Left forelimb (tissue), 1 donor: ENCODE measurements around the gene ATP4B.

Experiments
- DNase-seq: peaks from one replicate; pipeline ENCODE4 v3.0.0-alpha.2; 2018; ENCODE audit warnings: low spot score

Gene ATP4B

DNA sequence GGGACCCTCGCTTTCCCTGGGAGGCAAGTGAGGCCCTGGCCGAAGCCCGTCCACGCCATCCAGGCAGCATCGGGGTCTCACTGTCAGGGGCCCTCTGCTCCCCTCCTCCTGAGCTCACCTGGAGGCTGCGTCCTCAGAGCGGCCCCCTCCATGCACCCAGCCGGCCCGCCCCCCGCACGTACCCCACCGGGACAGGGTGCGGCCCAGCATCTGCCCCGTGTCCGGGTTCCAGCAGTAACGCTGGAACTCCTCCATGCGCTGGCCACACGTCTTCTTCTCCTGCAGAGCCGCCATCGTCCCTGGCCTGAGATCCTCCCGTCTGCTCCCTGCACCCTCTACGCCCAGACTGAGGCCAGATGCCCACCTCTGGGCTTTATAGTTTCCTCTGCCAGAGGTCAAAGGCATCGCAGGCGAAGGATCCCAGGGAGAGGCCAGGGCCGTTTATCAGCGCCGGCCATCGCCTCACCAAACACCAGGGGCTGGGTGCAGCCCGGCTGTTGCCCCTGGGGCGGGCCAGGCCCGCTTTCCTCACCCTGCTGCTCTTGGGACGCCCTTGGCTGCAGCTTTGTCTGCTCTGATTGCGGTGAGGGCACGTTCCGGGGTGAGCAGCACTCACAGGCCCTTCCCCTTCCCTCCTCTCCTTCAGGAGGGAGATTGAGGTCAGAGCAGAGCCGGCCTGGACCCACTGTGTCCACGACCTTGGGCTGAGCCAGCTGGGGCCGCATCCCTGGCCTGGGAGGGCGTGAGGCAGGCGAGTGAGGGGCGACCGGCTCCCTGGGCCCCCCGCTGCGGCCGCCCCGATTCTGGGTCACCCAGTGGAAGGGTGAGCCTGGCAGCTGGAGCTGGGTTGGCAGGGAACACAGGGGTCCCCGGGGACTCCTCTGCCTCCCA is at the start of gene ATP4B:
Gene ATP4B (minus strand): TSS at position 348 of the 891 bp plus-strand sequence. CDS start 54 bp downstream, at position 294.
- DNase-seq, result peak; percentile 33

DNA sequence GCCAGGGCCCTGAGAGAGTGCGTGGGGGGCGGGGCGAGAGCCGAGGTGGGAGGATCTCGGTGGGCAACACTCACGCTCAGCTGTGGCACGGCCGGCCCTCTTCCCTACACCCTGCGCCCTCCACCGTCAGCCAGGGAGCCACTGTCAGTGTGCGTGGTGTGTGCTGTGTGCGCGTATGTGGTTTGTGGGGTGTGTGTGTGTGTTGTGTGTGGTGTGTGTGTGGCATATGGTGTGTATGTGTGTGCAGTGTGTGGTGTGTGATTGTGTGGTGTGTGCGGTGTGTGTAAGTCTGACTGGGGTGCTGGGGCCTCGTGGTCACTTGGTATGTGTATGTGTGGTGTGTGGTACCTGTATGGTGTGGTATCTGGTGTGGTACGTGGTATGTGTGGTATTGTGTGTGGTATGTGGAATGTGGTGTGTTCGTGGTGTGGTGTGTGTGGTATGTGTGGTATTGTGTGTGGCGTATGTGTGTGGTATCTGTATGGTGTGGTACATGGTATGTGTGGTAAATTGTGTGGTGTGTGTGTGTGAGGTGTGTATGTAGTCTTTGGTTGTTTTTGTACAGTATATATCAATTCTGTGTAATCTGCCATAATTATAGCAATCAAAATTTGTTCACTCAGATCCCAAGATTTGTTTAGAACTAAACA is 14.1 kb upstream of the ATP4B start:
- peak; percentile 53 for DNase-seq

DNA sequence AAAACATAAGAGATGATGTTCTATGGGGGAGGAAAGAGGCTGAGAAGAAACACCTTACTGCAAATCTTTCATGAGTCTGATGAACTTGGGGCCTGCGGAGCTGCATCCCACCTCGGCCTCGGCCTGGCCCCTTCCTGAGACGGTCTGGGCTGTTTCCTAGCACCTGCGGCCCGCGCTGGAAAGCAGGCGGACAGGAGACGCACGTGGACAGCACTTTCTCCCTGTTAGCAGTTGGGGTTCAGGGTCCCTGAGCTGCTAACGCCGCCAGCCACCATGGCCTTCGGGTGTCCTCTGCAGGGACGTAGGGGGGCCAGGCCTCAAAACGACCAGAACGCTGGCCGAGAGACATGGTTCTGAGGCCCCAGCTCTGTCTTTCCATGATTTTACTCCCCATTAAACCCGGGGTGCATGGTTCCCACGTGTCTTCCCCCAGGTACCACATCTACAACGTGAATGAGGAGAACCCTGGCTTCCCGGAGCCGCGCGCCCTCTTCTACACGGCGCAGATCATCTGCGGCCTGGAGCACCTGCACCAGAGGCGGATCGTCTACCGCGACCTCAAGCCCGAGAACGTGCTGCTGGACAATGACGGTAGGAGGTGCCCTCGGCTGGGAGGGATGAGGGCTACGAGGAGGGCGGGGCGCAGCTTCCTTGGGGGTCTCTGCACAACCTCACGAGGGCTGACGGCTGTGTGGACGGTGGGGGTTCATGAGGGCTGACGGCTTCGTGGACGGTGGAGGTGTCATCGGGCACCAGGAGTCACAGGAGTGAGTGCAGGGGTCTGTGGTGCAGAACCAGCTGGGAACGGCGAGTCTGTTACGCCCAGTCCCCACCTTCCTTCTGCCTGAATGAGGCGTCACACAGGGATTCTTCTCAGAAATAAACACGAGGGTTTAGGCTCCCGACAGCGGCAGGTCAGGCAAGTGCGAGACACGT is 13.3 kb upstream of the ATP4B start:
- DNase-seq, result peak; percentile 58

DNA sequence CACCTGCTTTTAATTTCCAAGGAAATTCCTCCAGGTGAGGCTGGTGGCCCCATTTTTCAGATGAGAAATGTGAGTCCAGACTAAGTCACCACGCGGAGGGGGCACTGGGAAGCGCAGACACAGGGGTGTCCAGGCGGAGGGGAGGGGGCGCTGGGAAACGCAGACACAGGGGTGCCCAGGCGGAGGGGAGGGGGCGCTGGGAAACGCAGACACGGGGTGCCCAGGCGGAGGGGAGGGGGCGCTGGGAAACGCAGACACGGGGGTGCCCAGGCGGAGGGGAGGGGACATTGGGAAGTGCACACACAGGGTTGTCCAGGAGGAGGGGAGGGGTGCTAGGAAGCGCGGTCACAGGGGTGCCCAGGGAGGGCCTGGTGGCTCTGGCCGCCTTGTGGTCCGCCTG is 12.5 kb upstream of the ATP4B start:
- peak; percentile 36 for DNase-seq

DNA sequence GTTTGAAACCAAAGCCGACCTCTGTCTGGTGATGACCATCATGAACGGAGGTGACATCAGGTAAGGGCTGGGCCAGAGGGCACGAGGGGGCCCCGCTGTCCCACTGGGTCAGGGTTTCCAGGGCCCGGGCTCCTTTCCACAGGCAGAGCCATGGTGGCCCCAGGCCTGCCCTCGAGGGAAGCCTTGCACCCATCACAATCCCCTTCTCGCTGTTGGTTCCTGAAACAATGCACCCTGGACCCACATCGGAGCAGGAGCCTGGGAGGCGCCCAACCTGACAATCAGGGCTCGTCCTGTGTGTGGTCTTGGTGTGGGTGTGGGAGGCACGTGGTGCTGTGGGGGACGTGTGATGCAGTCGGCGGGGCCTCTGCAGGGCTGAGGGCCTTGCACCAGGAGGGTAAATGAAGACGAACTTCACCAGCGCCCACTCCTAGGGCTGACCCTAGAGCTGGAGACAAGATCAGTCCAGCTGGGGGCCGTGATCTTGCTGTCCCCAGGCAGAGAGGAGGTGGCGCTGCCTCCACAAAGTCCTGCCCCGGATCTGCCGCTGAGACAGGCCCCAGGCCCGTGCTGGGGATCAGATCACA is 11.8 kb upstream of the ATP4B start:
- peak; percentile 59 for DNase-seq

DNA sequence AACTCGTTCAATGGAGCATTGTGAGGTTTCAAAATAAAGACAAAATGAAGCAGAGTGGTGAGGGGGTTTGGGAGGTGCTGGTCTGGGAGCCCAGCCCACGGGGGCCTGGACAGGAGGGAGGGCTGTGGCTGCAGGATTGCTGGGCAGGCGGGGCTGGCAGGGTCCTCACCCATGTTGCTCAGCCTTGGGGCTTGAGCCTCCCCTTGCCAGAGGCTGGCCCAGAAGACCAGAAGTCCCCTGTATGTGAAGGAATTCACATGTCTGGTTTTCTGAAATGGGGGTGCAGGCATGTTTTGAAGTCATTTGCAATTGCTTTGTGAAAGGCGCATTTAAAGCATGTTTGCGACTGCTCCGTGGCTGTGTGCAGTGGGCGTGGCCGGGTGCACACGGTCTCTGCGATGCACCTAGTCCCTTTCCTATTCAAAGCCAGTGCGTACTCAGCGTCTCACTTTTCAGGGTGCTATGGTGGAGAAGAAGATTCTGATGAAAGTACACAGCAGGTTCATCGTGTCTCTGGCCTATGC is 11.3 kb upstream of the ATP4B start:
- peak; percentile 48 for DNase-seq

DNA sequence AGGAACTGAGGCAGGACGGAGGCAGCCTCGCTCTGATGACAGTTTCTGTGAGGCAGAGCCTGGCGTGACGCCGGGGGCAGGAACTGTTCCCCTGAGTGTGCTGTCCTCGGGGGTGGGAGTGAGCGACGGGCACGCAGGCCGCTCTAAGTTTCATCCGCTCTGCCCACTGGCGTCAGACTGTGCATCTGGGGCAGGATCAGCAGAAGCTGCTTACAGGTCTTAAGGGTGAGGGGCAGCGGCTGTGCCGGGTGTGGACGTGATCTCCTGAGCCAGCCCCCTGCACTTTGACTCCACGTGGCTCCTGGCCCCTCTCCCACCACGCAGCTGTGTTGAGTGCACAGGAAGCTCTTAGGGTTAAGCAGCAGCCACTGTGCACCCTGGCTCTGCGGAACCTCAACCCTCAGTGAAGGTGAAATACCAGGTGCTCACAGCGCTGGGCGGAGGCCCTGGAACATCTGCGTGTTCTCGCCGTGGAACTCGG is 10.5 kb upstream of the ATP4B start:
- DNase-seq, result no peak

DNA sequence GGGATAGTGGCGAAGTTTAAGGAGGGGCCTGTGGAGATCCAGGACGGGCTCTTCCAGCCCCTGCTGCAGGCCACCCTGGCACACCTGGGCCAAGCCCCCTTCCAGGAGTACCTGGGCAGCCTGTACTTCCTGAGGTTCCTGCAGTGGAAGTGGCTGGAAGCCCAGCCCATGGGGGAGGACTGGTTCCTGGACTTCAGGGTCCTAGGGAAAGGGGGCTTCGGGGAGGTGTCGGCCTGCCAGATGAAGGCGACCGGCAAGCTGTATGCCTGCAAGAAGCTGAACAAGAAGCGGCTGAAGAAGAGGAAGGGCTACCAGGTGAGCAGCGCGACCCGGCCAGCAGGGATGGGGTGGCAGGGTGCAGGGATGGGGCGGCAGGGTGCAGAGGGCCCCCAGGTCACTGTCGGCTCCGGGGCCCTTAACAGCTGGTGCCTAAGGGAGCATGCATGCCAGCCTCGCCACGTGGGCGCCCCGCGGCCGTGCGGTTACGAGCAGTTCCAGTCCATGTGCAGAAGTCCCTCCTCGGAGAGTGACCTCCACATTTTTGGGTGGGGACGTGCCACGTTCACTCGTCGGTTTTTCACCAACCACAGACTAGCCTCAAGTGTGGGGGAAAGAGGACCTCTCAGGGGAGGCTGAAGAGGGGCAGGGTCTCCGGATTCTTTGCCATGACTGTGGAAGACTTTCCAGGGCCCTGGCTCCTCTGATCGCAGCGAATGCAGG is 9.9 kb upstream of the ATP4B start:
- peak; percentile 58 for DNase-seq

DNA sequence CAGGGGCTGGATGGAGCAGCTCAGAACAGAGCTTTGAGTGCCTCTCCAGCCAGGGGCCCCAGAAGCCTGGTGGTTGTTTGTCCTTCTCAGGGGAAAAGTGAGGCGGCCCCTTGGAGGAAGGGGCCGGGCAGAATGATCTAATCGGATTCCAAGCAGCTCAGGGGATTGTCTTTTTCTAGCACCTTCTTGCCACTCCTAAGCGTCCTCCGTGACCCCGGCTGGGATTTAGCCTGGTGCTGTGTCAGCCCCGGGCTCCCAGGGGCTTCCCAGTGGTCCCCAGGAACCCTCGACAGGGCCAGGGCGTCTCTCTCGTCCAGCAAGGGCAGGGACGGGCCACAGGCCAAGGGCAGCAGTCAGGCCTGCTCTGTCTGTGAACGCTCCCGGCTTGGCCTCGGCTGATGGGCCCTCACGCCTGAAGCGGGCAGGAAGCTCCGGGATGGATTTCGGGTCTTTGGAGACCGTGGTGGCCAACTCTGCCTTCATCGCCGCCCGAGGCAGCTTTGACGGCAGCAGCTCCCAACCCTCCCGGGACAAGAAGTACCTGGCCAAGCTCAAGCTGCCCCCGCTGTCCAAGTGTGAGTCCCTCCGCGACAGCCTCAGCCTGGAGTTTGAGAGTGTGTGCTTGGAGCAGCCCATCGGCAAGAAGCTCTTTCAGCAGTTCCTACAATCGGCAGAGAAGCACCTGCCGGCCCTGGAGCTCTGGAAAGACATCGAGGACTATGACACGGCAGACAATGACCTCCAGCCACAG is 9.1 kb upstream of the ATP4B start, which contains the start of gene GRK1:
Gene GRK1 (plus strand): TSS at position 269 of the 751 bp plus-strand sequence. CDS start 168 bp downstream, at position 437.
- DNase-seq, result peak; percentile 51

DNA sequence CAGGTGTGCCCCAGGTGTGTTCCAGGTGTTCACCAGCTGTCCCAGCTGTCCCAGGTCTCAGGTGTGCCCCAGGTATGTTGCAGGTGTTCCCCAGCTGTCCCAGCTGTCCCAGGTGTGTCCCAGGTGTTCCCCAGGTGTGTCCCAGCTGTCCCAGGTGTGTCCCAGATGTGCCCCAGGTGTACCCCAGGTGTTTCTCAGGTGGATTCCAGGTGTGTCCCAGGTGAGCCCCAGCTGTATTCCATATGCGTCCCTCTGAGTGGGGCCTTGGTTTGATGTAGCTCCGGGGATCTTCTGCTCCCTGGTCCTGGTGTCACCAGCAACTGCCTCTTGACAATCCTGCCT is 8.3 kb upstream of the ATP4B start:
- DNase-seq, result peak; percentile 72

DNA sequence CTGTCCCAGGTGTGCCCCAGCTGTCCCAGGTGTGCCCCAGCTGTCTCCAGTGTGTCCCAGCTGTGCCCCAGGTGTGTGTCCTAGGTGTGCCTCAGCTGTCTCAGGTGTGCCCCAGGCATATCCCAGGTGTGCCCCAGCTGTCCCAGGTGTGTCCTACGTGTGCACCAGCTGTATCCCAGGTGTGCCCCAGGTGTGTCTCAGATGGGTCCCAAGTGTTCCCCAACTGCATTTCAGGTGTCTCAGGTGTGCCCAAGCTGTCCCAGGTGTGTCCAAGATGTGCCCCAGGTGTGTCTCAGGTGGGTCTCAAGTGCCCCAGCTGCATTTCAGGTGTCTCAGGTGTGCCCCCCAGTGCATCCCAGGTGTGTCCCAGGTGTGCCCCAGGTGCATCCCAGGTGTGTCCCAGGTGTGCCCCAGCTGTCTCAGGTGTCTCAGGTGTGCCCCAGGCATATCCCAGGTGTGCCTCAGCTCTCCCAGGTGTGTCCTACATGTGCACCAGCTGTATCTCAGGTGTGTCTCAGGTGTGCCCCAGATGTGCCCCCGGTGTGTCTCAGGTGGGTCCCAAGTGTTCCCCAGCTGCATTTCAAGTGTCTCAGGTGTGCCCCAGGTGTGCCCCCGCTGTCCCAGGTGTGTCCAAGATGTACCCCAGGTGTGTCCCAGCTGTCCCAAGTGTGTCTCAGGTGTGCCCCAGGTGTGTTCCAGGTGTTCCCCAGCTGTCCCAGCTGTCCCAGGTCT is 7.8 kb upstream of the ATP4B start:
- DNase-seq, result peak; percentile 65

DNA sequence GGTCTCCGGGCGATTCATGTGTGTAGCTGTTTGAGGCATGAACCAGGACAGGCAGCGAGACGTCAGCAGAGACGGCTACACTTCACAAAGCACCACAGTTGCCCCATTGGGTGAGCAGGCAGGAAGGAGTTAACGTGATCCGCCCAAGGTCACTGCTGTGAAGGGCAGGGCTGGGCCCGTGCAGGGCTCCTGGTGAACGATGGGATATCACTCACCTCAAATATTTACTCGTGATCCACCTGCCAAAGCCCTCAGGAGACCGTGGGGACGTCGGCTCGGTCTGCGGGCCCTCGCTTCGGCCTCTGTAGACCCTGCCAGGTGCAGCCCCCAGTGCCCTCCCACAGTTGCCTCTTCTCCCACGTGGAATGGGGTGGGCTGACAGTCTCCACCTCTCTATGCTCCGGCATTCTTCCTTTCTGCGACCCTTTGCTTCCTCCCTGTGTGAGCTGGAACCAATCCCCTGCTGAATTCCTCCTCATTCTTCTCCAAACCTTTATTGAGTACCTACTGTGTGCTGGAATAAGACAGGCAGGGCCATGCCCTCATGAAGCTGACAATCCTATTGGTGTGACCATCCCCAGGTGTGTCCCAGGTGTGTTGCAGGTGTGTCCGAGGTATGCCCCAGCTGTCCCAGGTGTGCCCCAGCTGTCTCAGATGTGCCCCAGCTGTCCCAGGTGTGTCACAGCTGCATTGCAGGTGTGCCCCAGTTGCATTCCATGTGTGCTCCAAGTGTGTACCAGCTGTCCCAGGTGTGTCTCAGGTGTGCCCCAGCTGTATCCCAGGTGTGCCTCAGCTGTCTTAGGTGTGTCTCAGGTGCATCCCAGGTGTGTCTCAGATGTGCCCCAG is 7.0 kb upstream of the ATP4B start:
- DNase-seq, result peak; percentile 63

DNA sequence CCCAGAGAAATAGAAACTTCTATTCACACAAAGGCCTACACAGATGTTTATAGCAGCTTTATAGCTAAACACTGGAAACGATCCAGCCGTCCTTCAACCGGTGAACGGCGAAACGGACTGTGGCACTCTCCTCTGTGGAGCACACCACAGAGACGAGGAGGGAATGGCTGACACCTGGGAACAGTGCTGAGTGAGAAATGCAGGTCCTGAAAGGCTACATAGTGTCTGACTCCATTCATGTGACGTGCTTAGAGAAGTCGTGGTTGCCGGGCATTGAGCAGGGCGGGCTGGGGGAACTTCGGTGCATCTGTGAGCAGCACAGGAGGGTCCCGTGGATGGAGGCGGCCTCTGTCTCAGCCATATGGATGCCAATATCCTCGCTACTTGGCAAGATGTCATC is 5.9 kb upstream of the ATP4B start:
- peak; percentile 49 for DNase-seq

DNA sequence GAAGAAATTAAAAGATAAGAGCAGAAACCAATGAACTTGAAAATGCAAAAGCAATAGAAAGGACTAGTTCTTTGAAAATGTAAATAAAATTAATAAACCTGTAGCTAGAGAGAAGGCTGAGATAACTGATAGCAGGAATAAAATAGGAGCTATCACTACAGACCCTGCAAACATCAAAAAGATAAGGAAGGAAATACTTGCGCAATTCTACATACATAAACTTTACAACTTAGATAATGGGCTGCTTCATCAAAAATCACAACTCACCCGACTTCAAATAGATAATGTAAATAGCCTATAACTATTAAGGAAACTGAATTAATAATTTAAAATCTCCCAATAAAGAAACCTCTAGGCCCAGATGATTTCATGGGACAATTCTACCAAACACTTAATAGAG is 3.5 kb upstream of the ATP4B start:
- no peak for DNase-seq

DNA sequence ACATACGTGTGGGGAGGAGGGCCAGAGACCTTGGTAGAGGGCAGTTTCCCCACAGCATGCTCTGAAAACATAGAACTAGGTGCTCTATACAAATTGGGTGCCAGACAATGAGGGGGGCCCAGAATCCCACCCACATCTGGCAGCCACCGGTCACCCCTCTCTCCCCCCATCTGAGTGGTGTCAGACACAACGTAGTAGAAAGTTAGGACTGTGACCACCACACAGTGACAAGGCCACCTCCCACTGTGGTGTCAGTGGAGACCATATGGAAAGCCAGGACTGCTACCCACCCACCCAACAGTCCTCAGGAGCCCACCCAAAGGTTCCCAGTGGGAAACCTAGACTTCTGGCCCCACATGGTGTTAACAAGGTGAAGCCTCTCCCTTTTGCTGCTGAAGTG is 2.1 kb upstream of the ATP4B start:
- peak; percentile 25 for DNase-seq

DNA sequence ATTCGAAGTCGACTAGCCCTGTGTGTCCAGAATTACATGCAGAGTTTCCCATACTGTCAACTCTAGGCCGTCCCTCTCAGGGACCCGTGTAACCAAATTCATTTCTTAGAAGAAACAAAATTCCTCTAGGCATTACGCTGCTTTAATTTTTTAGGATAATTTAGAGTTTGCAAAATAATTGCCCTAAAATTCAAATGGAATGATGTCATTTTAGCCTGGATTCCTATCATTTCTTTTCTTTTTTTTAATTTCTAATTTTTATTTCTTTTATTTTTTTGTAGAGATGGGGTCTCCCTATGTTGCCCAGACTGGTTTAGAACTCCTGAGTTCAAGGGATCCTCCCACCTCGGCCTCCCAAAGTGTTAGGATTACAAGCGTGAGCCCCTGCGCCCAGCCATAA is 1.3 kb upstream of the ATP4B start:
- no peak for DNase-seq

DNA sequence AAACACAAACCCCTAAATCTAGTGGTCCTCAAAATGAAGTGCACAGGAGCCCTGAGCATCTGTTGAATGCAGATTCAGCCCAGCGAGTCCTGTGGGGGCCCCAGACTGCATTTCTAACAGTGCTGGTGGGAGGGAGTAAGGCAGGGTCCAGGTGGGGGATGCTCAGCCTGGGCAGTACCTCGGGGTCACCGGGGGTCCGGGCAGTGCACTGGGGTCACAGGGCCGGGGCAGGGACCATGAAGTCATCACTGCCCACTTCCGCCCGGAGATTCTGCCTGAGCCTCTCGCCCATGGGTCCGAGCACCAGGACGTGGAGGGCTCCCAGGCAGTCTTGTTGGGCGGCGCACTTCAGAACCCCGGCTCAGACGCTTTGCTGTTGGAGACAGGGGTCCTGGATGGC is 838 bp upstream of the ATP4B start:
- DNase-seq, result peak; percentile 33
